ENCODE results near the gene STARD10. TPM values are rescaled to one million over a fixed set of nuclear protein-coding genes. Genes with fewer than 3 reads are reported as not detected.

STARD10 gene
- total RNA-seq, 1 experiment from 2014 or later: 17.7 TPM

DNA sequence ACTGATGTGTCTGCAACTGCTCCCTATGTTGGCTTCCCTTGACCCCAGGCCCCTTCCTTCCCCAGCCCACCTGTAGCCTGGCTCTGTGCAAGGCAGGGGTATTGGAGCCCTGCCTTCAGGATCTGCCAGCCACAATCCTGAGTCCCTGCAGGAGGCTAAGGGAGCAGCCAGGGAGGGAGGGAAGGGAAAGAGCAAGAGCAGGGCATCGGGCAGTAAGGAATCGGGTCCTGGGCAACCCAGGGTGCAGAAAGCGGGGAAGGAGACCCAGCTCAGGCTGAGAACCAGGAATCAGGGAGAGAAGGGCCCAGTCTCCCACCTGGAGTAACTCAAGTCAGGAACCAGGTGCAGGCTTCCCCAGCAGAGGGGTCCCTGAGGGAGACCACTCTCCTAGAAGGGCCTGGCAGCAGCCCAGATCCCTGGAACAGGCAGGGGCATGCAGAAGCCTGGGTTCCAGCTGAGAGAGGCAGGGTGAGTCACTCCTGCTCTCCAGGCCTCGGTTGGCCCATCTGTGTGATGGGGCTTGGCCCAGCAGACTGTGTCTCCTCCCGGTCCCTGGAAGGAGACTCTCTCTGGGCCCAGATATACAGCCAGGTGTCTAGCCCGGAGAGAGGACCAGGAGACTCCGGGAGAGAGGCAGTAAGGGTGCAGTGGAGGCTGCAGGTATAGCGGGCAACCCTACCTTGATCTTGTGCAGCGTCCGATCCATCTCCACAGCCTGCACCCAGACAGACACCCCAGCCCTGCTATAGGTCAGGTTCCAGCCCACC is 13.4 kb downstream of the STARD10 start:
- DNase-seq (ENCODE audit: low read depth): no peak

DNA sequence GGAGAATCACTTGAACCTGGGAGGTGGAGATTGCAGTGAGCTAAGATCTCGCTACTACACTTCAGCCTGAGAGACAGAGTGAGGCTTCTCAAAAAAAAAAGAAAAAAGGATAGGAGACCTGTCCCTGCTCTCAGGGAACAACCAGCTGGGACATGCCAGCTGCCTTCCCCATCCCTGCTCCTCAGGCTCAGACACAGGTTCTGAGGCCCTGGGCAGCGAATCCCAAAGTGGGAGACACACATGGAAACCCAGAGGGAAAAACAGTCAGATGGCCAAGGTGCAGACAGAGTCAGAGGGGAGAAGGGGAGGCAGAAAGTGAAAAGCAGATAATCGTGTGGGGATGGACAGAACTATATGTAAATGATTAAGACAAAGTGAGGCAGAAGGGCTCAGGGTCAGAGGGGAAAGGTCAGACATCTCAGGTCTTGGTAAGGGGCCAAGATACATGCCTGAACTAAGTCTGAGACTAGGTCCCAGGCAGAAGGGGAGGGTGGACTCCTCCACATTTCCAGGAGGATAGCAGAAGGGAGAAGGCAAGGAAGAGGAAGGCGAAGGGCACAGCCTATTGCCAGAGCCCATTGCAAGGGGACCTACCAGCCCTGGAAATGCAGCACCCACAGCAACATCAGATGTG is 14.2 kb downstream of the STARD10 start:
- no peak for DNase-seq (ENCODE audit: low read depth)

DNA sequence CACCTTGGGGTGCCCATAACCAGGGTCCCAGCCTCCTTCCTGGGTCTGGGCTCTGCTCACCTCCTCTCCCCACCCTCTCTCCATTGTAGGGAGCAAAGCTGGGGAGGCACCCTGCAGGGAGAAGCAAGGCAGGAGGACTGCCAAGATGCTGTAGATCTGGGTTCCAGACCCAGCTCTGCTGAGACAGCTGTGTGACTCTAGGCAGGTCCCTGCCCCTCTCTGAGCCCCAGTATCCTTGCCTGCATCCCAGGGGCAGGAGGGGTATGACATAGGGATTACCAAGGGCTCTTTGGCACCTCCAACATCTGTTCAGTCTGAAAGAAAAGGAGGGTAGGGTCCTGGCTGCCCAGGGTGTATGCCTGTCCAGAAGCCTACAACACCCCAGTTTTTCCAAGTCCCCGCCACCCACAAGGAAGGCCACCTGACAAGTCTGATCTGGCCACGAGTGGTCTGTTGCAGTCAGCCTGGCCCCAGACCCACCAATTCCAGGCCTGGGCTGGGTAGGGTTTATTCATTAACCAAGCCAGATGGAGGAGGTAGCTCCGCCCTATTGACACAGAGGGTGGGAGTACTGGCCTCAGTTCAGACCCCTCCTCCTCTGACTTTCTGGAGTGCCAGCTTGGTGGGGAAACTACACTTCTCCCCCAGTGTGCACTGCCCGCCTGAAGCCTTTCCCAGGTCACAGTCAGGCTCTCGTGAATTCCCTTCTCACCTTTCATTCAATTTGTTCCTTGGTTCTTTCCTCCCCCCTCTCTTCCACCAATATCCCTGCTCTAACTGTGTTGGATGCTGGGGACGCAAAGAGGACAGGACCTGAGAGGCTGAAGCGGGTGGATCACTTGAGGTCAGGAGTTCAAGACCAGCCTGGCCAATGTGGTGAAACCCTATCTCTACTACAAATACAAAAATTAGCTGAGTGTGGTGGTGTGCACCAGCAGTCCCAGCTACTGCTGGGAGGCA is 15.0 kb downstream of the STARD10 start:
- DNase-seq (ENCODE audit: low read depth): no peak

DNA sequence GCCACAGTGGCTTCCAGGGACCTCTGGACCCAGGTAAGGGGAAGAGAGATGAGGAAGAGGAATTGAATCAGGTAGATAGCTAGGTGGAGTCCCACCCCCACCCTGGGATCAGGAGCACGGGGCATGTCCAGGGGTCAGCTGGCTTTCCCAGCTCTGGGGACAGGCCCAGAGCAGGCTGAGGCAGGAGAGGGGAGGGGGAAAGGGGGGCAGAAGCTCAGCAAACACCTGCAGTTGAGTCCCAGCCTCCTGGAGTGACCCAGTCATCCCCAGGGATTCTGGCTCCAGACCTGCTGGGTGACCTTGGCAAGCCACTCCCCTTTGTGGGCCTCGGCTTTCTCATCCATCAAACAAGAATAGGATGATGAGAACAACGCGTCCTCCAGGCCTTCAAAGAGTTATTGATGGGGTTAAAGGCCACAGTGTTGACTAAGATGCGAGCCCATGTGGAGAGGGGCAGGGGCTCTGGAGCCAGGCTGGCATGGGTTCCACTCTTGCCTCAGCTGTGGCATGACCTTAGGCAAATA is 16.0 kb downstream of the STARD10 start:
- DNase-seq (ENCODE audit: low read depth): no peak

DNA sequence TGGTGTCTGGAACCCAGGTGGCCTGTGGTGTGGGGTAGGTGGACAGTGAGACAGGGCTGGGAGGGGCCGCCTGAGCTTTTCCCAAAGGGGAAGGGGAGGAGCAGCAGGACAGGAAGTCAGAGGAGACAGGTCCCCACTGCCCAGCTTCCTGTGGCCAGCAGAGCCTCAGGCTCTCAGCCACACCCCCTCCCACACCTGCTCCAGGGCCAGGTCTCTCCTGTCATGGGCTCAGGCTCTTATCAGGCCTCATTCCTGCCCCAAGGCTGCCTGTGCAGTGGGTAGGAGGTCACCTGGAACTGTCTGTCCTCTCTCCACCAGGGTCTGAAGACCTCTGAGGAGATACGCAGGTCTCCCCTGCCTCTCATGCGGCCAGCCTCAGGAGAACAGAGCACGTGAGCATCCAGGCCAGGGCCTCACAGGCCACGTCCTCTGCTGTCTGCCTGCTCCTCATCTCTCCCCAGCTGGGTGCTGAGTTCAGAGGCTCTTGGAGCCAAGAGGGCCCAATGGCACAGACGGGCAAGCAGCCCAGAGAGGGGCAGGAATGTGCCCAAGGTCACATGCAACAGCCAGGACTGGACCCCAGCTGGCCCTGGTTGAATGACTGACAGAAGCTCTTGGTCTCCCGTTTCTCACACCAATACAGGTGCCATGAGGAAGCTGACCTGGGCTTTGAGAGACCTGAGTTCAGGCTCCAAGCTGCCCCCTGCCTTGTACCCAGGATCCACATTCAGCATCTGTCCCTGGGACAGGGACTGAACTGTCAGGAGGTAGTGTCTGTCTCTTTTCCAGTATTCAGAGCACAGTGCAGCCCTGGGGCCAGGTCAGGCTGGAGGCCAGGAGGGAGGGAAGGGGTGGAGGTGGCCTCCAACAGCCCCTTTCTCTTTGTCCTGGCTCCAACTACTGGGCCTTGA is 16.7 kb downstream of the STARD10 start:
- no peak for DNase-seq (ENCODE audit: low read depth)

DNA sequence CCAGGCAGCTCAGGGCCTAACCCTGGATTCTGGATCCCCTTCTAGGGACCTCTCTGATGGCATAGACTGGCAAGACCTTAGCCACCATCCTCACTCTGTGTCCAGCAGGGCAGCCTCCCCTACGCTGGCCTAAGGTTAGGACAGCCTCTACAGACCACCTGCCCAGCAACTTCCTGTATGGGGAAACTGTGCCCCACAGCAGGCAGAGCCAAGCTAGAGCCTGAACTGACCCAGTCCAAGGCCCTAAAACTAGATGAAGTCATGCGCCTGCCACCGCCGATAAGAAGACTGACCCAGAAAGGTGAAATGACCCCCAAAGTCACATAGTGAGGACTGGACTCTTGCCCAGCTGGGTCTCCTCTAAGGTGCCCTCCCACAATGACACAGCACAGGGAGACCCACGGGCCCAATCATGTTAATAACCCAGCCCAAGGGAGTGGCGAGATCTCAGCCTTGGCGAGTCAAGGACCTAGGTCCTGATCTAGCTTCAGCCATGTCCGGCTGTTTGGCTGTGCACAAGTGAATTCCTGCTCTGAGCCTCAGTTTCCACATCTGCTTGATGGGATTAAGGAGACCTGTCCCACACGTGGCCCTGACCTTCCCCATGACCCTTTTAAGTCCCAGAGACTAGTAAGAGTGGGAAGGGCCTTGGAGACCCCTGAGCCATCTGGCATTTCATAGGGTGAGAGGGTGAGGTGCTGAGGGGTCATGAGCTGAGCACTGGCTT is 17.6 kb downstream of the STARD10 start:
- DNase-seq (ENCODE audit: low read depth): no peak

DNA sequence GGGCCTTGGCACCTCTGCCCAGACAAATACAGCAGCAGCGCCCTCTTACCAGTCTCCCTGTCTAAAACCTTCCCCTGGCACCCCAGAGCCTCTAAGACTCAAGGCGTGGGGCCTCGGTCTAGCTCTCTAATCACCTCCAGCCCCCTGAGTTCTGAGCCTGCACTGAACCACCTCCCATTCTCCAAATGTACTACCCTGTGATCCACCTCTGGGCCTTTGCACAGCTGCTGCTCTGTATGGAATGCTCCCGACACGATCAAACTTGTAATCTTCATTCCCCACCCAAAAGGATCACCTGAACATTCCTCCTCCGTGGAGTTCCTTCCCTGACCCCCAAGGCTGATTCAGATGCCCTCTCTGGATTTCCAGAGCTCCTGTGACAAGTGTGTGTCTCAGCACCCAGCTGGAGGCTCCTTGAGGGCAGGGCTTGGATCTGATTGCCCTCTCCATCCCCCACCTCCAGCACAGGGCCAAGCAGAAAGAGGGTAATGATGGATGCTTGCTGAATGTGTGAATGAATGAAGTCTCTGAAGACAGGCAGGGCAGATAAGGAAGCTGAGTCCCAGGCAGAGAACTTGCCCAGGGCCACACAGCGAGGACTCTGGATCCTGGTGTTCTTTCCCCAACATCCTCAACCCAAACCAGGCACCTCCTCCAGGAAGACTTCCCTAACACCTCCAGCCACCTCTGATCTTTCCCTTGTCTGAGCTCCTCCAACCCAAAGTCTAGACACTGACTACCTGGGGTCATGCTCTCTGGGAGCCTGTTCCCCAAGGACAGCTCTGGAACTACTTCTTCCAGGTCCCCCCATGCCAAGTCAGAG is 18.3 kb downstream of the STARD10 start:
- DNase-seq (ENCODE audit: low read depth): no peak

DNA sequence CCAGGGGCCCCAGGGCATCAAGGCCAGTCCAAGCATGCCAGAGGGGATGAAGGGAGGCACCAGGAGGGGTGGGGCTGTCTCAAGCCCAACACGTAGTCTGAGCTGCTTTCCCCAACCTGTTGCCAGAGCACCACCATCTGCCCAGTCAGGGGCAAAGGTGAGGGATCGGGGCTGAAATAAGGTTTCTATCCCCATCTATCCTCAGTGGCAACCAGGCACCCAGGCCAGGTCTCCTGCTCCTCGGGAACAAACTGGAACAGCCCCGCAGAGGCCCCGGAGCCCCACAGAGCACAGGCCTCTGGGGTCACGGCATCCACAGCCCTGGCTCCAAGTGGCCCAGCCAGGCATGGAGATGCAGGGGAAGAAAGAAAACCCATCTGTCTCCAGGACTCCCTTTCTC is 19.3 kb downstream of the STARD10 start:
- DNase-seq (ENCODE audit: low read depth): no peak

DNA sequence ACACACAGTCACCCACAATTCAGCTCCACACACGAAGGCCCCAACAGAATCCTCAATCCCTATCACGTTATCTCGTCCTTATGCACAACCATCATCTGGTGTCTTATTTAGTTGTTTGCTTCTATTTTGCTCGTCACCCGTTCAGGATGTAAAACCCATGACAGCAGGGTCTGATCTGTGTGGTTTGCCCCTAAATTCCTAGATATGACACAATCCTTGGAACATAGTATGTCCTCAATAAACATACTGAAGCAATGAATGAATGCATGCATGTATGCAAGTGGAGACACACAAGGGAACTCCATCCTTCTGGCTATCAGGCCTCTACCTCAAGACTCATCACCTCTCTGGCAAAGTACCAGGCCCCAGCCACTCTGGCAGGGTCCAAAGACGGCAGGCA is 20.2 kb downstream of the STARD10 start:
- DNase-seq (ENCODE audit: low read depth): no peak

DNA sequence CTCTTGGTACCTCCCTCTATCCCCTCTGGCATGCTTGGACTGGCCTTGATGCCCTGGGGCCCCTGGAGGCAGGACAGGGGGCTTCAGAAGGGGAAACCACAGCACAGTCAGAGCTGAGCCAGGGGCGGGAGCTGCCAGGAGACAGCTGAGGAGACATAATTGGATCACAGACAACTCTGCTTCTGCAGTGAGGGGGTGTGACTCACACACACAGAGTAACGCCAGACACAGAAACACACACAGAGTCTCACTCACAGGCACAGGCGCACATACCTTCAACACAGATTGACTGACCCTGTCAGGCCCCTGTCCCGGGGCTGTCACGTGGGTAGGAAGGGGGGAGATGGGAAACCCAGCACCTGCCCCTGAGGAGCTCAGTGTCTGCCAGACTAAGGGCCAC is 20.6 kb downstream of the STARD10 start:
- DNase-seq (ENCODE audit: low read depth): peak; percentile 84

DNA sequence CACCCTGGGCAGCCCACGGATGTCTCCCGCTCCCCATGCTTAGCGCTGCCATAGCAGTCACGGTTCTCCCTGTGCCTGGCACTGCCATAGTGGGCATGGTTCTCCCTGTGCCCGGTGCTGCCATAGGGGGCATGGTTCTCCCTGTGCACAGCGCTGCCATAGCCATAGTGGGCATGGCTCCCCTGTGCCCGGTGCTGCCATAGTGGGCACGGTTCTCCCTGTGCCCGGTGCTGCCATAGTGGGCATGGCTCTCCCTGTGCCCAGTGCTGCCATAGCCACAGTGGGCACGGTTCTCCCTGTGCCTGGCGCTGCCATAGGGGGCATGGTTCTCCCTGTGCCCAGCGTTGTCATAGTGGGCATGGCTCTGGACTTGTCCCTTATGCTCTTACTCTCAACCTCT is 21.8 kb downstream of the STARD10 start:
- no peak for DNase-seq (ENCODE audit: low read depth)

DNA sequence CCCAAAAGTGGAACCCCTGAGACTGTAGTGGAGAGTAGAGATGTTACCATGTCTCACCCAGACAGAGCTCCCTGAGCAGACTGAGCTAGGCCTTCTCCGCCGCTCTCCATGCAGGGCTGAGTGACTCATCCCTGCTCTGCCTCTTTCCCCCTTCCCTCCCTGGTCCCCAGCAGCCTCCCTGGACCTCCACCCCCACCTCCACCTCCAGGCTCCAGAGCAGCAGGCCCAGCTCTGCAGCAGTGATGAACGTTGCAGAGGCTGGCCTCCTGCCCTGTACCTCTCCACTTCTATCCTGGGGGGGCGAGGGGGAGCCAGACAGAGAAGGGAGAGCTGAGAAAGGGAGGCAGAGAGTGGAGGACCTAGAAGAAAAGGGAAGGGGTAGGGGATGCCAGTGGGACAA is 22.3 kb downstream of the STARD10 start:
- peak; percentile 78 for DNase-seq (ENCODE audit: low read depth)

DNA sequence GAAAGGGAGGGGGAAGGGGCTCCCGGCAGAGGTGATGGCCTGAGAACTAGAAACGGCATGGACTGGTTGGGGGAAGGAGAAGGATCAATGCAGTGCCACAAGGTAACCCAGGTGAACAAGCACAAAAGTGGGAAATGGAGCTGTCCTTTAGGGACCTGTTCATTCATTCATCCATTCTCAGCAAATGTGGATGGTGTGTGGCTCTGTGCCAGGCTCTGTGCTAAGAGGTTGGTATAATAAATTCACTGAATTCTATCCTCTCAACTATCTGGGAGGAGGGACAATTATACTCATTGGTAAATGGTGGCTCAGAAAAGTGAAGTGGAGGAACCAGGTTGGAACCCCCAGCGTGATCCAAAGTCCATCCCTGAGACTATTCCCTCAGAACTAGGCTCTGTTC is 23.0 kb downstream of the STARD10 start:
- no peak for DNase-seq (ENCODE audit: low read depth)

DNA sequence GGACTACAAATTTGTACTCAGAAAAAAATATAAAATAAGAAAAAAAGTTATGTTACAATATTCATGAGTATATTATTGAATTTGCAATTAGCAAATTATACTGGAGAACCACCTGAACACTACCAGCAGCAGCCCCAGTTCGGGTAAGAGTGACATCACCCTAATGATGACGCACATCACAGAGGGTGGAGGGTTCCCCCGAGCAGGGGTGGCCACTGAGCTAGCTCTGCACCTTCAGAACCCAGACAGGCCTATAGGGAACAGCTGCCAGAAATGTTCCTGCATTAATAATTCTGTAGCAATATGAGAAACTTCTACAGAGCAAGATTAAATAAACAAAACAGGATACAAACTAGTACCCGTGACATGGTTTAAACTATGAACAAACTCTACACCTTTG is 24.2 kb downstream of the STARD10 start:
- DNase-seq (ENCODE audit: low read depth): no peak

DNA sequence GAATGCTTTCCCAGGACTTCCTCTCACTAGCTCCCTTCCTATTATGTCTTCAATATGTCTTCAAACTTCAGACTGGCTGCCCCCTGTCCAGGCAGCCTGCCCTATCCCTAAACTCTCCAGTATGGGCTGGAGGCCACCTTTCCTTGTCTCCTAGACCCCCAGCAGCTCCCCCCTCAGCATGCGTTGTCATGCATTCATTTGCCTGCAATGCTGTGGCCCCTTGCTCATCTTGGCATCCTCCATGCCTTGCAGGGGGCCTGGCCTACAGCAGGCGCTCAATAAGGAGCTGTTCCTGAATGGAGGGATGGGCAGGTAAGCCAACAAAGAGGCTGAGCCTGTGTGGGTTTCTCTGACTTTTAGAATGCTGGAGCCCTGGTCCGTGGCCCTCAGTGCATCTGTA is 25.3 kb downstream of the STARD10 start:
- DNase-seq (ENCODE audit: low read depth): no peak

DNA sequence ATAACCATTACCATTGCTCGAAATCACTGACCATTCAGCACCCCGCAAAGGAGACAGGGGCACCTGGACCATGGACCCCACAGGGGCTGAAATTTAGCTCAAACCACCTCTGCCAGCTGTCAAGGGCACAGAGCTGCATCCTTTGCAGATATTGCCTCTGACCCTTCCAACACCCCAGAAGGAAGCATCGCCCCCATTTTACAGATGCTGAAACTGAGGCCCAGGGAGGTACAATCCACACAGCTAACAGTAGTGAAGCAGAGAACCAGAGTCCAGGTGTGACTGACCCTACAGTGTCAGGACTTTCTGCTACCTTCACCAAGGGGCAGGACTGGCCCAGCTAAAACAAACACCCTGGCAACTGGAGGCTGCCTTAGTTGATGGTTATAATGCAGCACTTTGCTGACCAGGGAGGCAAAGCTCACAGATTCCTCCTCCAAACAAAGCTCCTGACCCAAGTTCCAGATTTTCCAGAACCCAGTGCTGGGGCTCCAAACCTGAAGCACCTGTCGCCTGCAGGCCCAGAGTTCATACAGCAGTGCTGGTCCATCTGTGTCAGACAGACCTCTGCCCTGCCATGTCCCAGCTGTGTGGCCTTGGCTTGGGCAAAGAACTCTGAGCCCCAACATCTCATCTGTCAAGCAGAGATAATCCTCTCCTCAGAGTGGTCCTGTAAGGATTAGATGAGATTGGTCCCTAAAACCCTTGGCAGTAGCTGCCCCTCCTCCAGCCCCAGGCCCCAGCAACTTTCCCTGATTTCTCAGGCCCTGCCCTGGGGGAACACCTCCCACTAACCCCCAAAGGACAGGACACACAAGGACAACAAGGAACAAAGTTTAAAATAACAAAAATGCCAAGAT is 26.4 kb downstream of the STARD10 start:
- DNase-seq (ENCODE audit: low read depth): no peak

DNA sequence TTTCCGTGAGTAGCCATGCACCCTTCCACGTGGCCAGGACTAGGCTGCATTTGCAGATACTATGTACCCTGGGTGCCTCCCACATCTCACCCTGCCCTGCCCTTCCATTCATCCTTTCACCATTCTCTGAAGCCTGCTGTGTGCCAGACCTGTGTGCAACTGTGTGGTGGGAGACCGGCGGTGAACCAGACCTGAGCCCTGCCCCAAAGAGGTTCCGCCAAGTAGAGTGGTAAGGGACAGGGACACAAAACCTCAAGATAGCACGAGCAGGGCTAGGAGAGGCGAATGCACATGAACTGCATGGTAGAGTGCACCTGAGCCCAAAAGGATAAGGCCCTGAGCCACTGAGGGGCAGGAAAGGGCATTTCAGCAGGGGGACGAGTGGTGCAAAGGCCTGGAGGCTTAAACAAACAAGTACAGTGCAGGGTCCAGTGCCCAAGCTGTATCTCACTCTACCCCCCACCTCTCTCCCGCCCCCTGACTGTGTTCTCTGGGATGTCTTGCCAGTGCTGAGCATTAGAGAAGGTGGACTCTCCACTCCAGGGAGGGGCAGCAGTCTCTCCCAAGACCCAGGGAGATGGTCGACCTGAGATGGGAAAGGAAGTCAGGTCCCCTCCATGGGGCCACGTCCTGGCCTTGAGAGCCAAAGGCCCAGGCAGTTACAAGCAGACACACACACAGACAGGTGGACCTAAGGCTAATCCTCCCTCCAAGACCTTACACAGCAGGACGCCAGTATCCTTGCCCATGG is 27.5 kb downstream of the STARD10 start:
- no peak for DNase-seq (ENCODE audit: low read depth)

DNA sequence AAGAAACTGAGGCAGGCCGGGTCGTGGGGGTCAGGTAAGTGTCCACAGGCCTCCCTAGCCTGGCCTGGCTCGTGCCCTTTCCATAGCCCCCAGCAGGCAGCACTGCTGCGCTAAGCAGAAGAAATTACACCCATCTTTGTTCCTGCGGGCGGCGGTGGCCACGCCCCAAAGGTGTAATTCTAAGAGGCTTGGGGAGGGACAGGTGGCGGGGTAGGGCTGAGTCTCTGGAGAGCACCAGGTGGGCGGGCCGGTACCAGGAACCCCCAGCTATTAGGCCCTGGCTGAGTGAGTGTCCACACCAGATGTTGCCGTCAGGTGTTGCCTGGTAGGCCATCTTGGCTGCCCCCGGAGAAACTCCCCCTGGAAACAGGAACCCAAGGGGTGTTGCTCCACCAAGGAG is 29.3 kb downstream of the STARD10 start:
- DNase-seq (ENCODE audit: low read depth): no peak

Measured in M059J (cell line).